ENCODE data around the gene OR52I2. TPM values are rescaled to one million over a fixed set of nuclear protein-coding genes. Genes with fewer than 3 reads are reported as not detected.

The OR52I2 gene
- total RNA-seq, 1 donor from 2014 or later, result not detected

GRCh38 chr11:4639931-4640330, 58.4 kb downstream of the OR52I2 start:
- Mint-ChIP-seq H3K4me3 (ENCODE audit: unreplicated experiment) (no peak overlapping the region), H3K4me1 (ENCODE audit: low read depth) (peaks cover 34% of the 10 kb centered on the region), H3K27ac (ENCODE audit: unreplicated experiment) (no peak overlapping the region), H3K27me3 (ENCODE audit: low read depth) (no peaks in the 10 kb centered on the region), H3K9me3 (ENCODE audit: low read depth) (no peaks in the 10 kb centered on the region), H3K36me3 (ENCODE audit: low read depth) (no peaks in the 10 kb centered on the region)
- TF ChIP-seq CTCF (IDR thresholded peaks at IDR 0.05), result no peak
- no peak for DNase-seq (ENCODE audit: low spot score)

GRCh38 chr11:4641501-4641900, 60.0 kb downstream of the OR52I2 start:
- Mint-ChIP-seq H3K27ac (ENCODE audit: unreplicated experiment) (no peak overlapping the region), H3K27me3 (ENCODE audit: low read depth) (no peaks in the 10 kb centered on the region), H3K4me1 (ENCODE audit: low read depth) (peaks cover 44% of the 10 kb centered on the region), H3K9me3 (ENCODE audit: low read depth) (no peaks in the 10 kb centered on the region), H3K36me3 (ENCODE audit: low read depth) (no peaks in the 10 kb centered on the region), H3K4me3 (ENCODE audit: unreplicated experiment) (no peak overlapping the region)
- no peak for TF ChIP-seq CTCF (IDR thresholded peaks at IDR 0.05)
- no peak for DNase-seq (ENCODE audit: low spot score)

- H3K9me3 Mint-ChIP-seq (ENCODE audit: low read depth), result no peaks in the 10 kb centered on the region
- H3K4me3 Mint-ChIP-seq (ENCODE audit: unreplicated experiment), result no peak overlapping the region
- no peak for TF ChIP-seq CTCF (IDR thresholded peaks at IDR 0.05)
- no peaks in the 10 kb centered on the region for H3K27me3 Mint-ChIP-seq (ENCODE audit: low read depth)
- peaks cover 44% of the 10 kb centered on the region for H3K4me1 Mint-ChIP-seq (ENCODE audit: low read depth)
- no peak for DNase-seq (ENCODE audit: low spot score)
- no peak overlapping the region for H3K27ac Mint-ChIP-seq (ENCODE audit: unreplicated experiment)
- H3K36me3 Mint-ChIP-seq (ENCODE audit: low read depth), result no peaks in the 10 kb centered on the region
Measured at GRCh38 chr11:4642043-4642442, 60.5 kb downstream of the OR52I2 start.

Other genes with a start within 250 kb of the OR52I2 start
- gene OR52B4, start 213.4 kb upstream of the OR52I2 start, total RNA-seq, result not detected in 3 replicates
- 10.3 to 14.0 TPM (median 12.3 TPM) in 3 replicates for gene TRIM21, start 188.0 kb upstream of the OR52I2 start, total RNA-seq
- gene OR52K2, start 132.4 kb upstream of the OR52I2 start, total RNA-seq, result not detected in 3 replicates
- not detected in 3 replicates for gene OR52K1, start 99.1 kb upstream of the OR52I2 start, total RNA-seq
- not detected in 3 replicates for gene OR52M1, start 36.6 kb upstream of the OR52I2 start, total RNA-seq
- not detected in 3 replicates for gene OR52I1, start 12.3 kb downstream of the OR52I2 start, total RNA-seq
- 9.7 to 13.5 TPM (median 10.3 TPM) in 3 replicates for gene TRIM68, start 26.5 kb downstream of the OR52I2 start, total RNA-seq
- gene OR51D1, start 55.7 kb downstream of the OR52I2 start, total RNA-seq, result not detected in 3 replicates
- 0.22 to 1.6 TPM (median 1.2 TPM) in 3 replicates for gene OR51E1, start 62.2 kb downstream of the OR52I2 start, total RNA-seq
- 0.97 to 3.2 TPM (median 3.1 TPM) in 3 replicates for gene OR51E2, start 116.1 kb downstream of the OR52I2 start, total RNA-seq
- not detected in 3 replicates for gene MMP26, start 123.0 kb downstream of the OR52I2 start, total RNA-seq
- gene OR51F1, start 188.2 kb downstream of the OR52I2 start, total RNA-seq, result not detected in 3 replicates
- gene OR52R1, start 222.6 kb downstream of the OR52I2 start, total RNA-seq, result not detected in 3 replicates
- gene OR51F2, start 239.6 kb downstream of the OR52I2 start, total RNA-seq, result not detected in 3 replicates

All from chondrocyte (in vitro differentiated cells).